Natural killer cell (primary cell): Measurements from ENCODE around the gene C2orf66. TPM values are rescaled to one million over a fixed set of nuclear protein-coding genes. Genes with fewer than 3 reads are reported as not detected.

Experiments
- ATAC-seq, 3 donors: fragments of 150-1000 bp in 2 of 3; fragments of 200-7000 bp in 1 of 3; cut with Tn5 transposase; 1 replicate in 1 of 3; 2 replicates in 2 of 3; pipeline ENCODE4 v1.10.0; 2021; ENCODE audit warnings: mild to moderate bottlenecking in 2 of 3, moderate library complexity in 2 of 3
- DNase-seq, 2 donors: peaks; one replicate each; pipeline versions ENCODE4 v3.0.0 to v3.0.0-alpha.2; 2013 to 2021; ENCODE audit warnings: mixed read lengths in 1 of 2
- H3K27ac ChIP-seq: one replicate; pipeline ENCODE4 v1.5.1; 2013; ENCODE audit warnings: mild to moderate bottlenecking, low read length
- H3K27me3 ChIP-seq: one replicate; pipeline ENCODE4 v1.6.1; 2013; ENCODE audit warnings: low read length; ENCODE audit not compliant: control insufficient read depth, insufficient read depth
- H3K36me3 ChIP-seq: one replicate; pipeline ENCODE4 v1.6.1; 2013; ENCODE audit warnings: low read length; ENCODE audit not compliant: control insufficient read depth, insufficient read depth
- H3K4me1 ChIP-seq: one replicate; pipeline ENCODE4 v1.6.1; 2013; ENCODE audit warnings: low read length; ENCODE audit not compliant: control insufficient read depth, insufficient read depth
- H3K4me3 ChIP-seq: one replicate; pipeline ENCODE4 v1.5.1; 2013; ENCODE audit warnings: low read length
- H3K9me3 ChIP-seq: one replicate; pipeline ENCODE4 v1.6.1; 2013; ENCODE audit warnings: low read length; ENCODE audit not compliant: control insufficient read depth, insufficient read depth
- H3K27ac Mint-ChIP-seq, 2 donors: one replicate each; pipeline ENCODE4 v1.8.0; 2022; ENCODE audit warnings: mild to moderate bottlenecking in 2 of 2, mixed read lengths in 2 of 2, moderate library complexity in 1 of 2
- H3K27me3 Mint-ChIP-seq, 2 donors: one replicate each; pipeline ENCODE4 v1.8.0; 2022; ENCODE audit warnings: low read depth in 2 of 2, mixed read lengths in 2 of 2
- H3K36me3 Mint-ChIP-seq: one replicate; pipeline ENCODE4 v1.8.0; 2022; ENCODE audit warnings: mixed read lengths
- H3K4me1 Mint-ChIP-seq, 2 donors: one replicate each; pipeline ENCODE4 v1.8.0; 2022; ENCODE audit warnings: mixed read lengths in 2 of 2
- H3K4me3 Mint-ChIP-seq: one replicate; pipeline ENCODE4 v1.8.0; 2022; ENCODE audit warnings: mild to moderate bottlenecking, moderate library complexity, mixed read lengths
- H3K9me3 Mint-ChIP-seq, 2 donors: one replicate each; pipeline ENCODE4 v1.8.0; 2022; ENCODE audit warnings: mixed read lengths in 2 of 2
- CTCF ChIP-seq: fragments of 200-600 bp; IDR thresholded peaks from one replicate; pipeline ENCODE4 v1.8.0; 2022; ENCODE audit warnings: antibody characterized with exemption
- WGBS: methylation state at CpG from one replicate; pipeline ENCODE4 v1.1.7; 2013; ENCODE audit warnings: missing lambda C conversion rate; ENCODE audit not compliant: insufficient coverage; 5-methylcytosine and 5-hydroxymethylcytosine counted together
- intact Hi-C: fragments of 100-400 bp; cut with micrococcal nuclease; formaldehyde crosslinking; loops from one replicate; pipeline ENCODE4 v1.14.2; 2022
- total RNA-seq, 4 donors: library from RNA; stranded (reverse); fragments of 120-200 nt in 1 of 4; gene quantifications; one replicate each; pipeline versions ENCODE4 v1.2.3 to v1.2.4, GENCODE V29; 2013 to 2022

C2orf66 gene
- total RNA-seq, 3 donors from 2014 or later (not counting 1 experiment from before 2014, with no cell fraction given), result not detected

- no peak overlapping the region for H3K4me3 ChIP-seq
- no peak overlapping the region for H3K27ac Mint-ChIP-seq
- H3K27me3 ChIP-seq, result peaks cover 2% of the 10 kb centered on the region
- no CpG with 5 or more reads among the region's 2 CpGs for WGBS
- no peaks in the 10 kb centered on the region for H3K4me1 Mint-ChIP-seq
- no peaks in the 10 kb centered on the region for H3K9me3 Mint-ChIP-seq
- H3K4me1 ChIP-seq, result no peaks in the 10 kb centered on the region
- H3K9me3 ChIP-seq, result no peaks in the 10 kb centered on the region
- no peak for DNase-seq
- TF ChIP-seq CTCF, result no peak
- ATAC-seq, result no peak
- H3K27ac ChIP-seq, result no peak overlapping the region
- H3K4me3 Mint-ChIP-seq, result no peak overlapping the region
- no peaks in the 10 kb centered on the region for H3K36me3 ChIP-seq
- intact Hi-C loops, result no loop called here
- H3K36me3 Mint-ChIP-seq, result no peaks in the 10 kb centered on the region
- H3K27me3 Mint-ChIP-seq, result peaks cover 15 to 39% of the 10 kb centered on the region in 2 donors
Observed at GRCh38 chr2:196827356-196827755, 18.2 kb upstream of the C2orf66 start.

- no peak for TF ChIP-seq CTCF
- no peaks in the 10 kb centered on the region for H3K4me1 Mint-ChIP-seq
- peaks cover 2% of the 10 kb centered on the region in 2 donors for H3K9me3 Mint-ChIP-seq
- ATAC-seq (no peak), DNase-seq (no peak)
- intact Hi-C loops, result no loop called here
- no peaks in the 10 kb centered on the region for H3K36me3 Mint-ChIP-seq
- no peaks in the 10 kb centered on the region for H3K4me1 ChIP-seq
- H3K4me3 ChIP-seq, result no peak overlapping the region
- no peak overlapping the region for H3K27ac ChIP-seq
- H3K4me3 Mint-ChIP-seq, result no peak overlapping the region
- H3K36me3 ChIP-seq, result no peaks in the 10 kb centered on the region
- H3K27ac Mint-ChIP-seq, result no peak overlapping the region
- peaks cover 2% of the 10 kb centered on the region for H3K27me3 ChIP-seq
- peaks cover 16 to 59% of the 10 kb centered on the region in 2 donors for H3K27me3 Mint-ChIP-seq
- peaks cover 4% of the 10 kb centered on the region for H3K9me3 ChIP-seq
Observed at GRCh38 chr2:196823750-196824522, 14.8 kb upstream of the C2orf66 start.

- Mint-ChIP-seq H3K27ac (no peak overlapping the region), H3K27me3 (peaks cover 20 to 48% of the 10 kb centered on the region in 2 donors), H3K36me3 (peaks cover 6% of the 10 kb centered on the region), H3K4me1 (no peaks in the 10 kb centered on the region), H3K4me3 (no peak overlapping the region), H3K9me3 (peaks cover 4 to 6% of the 10 kb centered on the region in 2 donors)
- no peak overlapping the region for H3K27ac ChIP-seq
- TF ChIP-seq CTCF, result no peak
- H3K27me3 ChIP-seq, result peaks cover 2% of the 10 kb centered on the region
- intact Hi-C loops, result no loop called here
- no peaks in the 10 kb centered on the region for H3K36me3 ChIP-seq
- no peak overlapping the region for H3K4me3 ChIP-seq
- DNase-seq (no peak), ATAC-seq (no peak)
- WGBS, result no CpG with 5 or more reads among the region's 1 CpG
- H3K4me1 ChIP-seq, result no peaks in the 10 kb centered on the region
- H3K9me3 ChIP-seq, result peaks cover 10% of the 10 kb centered on the region
Observed at GRCh38 chr2:196821195-196821594, 12.0 kb upstream of the C2orf66 start.
